HUDEP-2 (cell line): Measurements from ENCODE around the gene MGAT3.
"Not testable (repeated sequence)": the region's sequence is repeated elsewhere in the genome, so short reads cannot be mapped to it uniquely, and the experiment has no call there.

Experiments used
- DNase-seq, 76 experiments: peaks; one replicate each; lab custom pipeline; 2025; ENCODE audit not compliant: unreplicated experiment in 76 of 76; lab: John Stamatoyannopoulos, UW

MGAT3 gene, protein sequence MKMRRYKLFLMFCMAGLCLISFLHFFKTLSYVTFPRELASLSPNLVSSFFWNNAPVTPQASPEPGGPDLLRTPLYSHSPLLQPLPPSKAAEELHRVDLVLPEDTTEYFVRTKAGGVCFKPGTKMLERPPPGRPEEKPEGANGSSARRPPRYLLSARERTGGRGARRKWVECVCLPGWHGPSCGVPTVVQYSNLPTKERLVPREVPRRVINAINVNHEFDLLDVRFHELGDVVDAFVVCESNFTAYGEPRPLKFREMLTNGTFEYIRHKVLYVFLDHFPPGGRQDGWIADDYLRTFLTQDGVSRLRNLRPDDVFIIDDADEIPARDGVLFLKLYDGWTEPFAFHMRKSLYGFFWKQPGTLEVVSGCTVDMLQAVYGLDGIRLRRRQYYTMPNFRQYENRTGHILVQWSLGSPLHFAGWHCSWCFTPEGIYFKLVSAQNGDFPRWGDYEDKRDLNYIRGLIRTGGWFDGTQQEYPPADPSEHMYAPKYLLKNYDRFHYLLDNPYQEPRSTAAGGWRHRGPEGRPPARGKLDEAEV

DNA sequence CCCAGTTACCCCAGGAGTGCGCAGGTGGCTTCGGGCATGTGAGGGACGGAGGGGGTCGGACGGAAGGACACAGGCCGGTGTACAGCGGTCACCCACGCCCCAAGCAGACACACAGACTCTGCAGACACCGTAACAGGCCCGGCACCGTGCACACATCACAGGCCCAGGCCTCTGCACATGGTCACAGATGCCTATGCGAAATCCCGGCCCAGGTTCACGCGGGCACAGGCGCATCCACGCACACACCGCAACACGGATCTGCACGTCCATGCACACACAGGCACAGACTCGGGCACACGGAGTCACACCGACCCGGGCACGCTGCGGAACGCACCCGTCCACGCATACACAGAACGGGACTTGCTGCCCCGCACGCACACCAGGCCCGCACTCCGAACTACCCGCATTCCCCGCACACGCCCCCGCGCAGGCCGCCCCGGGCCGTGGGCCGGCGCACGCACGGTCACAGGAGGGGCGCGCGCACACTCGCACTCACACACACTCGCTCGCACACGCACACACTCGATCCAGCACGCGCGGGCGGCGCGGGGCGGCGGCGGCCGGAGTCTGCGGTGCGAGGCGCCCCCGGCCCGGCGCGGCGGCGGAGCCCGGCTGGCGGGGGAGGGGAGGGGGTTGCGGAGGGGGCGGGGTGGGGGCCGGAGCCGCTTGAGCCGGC lies at the start of gene MGAT3:
Gene MGAT3, plus strand, starts transcription at position 491 of the 676 bp plus-strand sequence. CDS start 30,336 bp downstream, outside the sequence.
- DNase-seq: peak in 22 of 76 experiments; percentile 17 to 72 (median 48)

GRCh38 chr22:39408173-39408572 lies 48.6 kb upstream of the MGAT3 start:
- DNase-seq: no peak

DNA sequence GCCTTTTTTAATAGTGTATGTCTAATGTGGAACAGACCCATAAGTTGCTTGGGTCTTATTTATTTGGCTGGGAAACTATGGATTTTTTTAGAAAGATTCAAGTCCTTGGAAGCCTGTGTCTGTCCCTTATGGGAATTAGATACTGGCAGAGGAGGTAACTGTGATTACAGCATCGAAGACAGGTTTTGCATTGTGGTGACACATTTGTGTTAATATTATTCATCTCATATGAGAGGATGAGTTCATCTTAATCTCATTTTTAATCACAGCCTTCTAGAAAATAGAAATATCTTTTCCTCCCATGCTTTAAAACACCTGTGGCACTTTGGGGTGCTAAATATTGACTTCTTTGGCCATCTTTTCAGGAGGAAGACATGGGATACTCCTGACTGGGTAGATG lies 48.0 kb upstream of the MGAT3 start:
- DNase-seq: no peak

DNA sequence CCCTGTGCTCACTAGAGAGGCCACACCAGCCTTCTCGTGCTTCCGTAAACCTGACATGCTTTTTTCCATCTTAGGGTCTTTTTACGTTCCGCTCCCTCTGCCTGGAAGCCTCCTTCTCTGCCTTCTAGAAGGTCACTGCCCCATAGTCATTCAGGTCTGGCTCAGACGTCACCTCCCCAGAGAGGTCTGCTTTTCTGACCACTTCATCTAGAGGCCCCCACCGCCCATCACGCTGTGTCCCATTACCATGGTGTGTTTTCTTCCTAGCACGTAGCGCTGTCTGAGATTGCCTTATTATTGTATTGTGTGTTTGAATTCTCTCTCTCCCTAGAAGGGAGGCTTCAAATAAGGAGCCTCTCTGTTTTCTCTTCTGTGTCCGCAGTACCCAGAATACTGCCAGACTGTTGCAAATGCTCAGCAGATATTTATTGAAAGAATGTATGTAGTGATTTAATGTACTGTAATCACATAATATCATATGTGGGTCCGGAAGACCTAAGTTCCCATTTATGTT lies 47.2 kb upstream of the MGAT3 start:
- DNase-seq: no peak

DNA sequence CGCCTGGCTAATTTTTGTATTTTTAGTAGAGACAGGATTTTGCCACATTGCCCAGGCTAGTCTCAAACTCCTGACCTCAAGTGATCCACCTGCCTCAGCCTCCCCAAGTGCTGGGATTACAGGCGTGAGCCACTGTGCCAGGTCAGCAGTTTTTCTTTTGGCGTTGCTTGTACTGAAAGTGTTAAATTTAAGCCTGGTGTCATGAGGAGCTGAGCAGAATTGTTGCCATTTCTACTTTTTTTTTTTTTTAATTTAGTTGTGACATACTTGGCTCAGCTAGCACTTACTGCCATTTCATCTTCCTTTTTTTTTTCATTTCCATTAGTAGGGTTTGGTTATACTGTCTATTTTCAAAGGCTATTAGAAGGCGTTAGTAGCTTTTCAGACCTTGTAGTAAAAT lies 46.5 kb upstream of the MGAT3 start:
- DNase-seq: no peak

DNA sequence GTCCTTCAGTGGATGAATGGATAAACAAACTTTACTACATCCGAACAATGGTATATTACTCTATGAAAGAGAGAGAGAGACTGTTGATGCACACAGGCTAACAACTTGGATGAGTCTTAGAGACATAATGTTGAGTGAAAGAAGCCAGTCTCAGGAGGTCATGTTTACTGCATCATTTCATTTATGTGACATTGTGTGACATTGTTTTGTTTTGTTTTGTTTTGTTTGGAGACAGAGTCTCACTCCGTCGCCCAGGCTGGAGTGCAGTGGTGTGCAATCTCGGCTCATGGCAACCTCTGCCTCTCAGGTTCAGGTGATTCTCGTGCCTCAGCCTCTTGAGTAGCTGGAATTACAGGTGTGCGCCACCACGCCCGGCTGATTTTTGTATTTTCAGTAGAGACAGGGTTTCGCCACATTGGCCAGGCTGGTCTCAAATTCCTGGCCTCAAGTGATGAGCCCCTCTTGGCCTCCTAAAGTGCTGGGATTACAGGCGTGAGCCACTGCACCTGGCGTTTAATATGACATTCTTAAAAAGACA lies 44.9 kb upstream of the MGAT3 start:
- DNase-seq: not testable (repeated sequence)

DNA sequence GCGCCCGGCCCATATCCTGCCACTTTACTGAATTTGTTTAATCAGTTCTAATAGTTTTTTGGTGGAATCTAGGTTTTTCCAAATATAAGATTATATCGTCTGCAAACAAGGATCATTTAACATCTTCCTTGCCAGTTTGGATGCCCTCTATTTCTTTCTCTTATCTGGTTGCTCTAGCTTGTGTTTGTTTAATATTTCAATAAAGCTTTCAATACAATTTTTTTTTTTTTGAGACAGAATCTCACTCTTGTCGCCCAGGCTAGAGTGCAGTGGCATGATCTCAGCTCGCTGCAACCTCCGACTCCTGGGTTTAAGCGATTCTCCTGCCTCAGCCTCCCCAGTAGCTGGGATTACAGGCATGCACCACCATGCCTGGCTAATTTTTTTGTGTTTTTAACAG lies 43.6 kb upstream of the MGAT3 start:
- not testable (repeated sequence) for DNase-seq

GRCh38 chr22:39414377-39414776 lies 42.4 kb upstream of the MGAT3 start:
- no peak for DNase-seq

DNA sequence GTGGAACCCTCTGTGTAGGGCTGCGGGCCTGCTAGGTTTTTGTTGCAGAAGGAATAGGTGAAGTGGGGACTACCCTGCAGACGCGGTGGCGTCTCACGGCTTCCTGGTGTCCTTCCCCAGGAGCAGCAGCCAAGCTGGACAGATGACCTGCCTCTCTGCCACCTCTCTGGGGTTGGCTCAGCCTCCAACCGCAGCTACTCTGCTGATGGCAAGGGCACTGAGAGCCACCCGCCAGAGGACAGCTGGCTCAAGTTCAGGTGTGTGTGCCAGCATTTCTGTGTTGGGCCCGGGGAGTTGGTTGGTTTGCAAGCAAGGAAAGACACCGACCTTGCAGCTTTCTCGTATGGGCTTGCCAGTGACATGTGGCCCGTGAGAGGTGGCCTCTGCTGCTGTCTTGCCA lies 41.9 kb upstream of the MGAT3 start:
- DNase-seq: no peak

- no peak for DNase-seq
Measured at GRCh38 chr22:39415506-39415905, 41.3 kb upstream of the MGAT3 start.

GRCh38 chr22:39416319-39416718 lies 40.5 kb upstream of the MGAT3 start:
- DNase-seq: peak in 1 of 76 experiments; percentile 9

- DNase-seq: no peak
Measured at GRCh38 chr22:39417641-39418040, 39.2 kb upstream of the MGAT3 start.

- DNase-seq: no peak
Measured at GRCh38 chr22:39418696-39419095, 38.1 kb upstream of the MGAT3 start.

GRCh38 chr22:39419096-39419495 lies 37.7 kb upstream of the MGAT3 start:
- DNase-seq: no peak

DNA sequence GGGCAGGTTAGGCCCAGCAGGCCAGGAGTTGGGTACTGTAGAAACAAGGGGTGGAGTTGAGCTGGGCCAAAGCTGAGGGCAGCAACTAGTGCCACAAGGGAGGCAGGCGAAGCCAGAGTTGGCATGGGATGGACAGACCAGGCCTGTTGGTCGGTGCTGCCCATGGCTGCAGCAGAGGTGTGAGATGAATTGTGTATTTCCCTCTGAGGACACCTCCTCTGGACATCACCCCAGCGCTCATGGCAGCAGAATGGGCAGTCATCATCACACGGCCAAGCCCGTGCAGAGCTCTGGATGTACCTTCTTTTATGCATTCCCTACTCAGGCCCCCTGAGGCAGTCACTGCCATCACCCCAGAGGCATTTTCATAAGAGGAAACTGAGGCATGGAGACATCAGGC lies 36.9 kb upstream of the MGAT3 start:
- no peak for DNase-seq

GRCh38 chr22:39421691-39422090 lies 35.1 kb upstream of the MGAT3 start:
- no peak for DNase-seq

GRCh38 chr22:39422101-39422500 lies 34.7 kb upstream of the MGAT3 start:
- no peak for DNase-seq

DNA sequence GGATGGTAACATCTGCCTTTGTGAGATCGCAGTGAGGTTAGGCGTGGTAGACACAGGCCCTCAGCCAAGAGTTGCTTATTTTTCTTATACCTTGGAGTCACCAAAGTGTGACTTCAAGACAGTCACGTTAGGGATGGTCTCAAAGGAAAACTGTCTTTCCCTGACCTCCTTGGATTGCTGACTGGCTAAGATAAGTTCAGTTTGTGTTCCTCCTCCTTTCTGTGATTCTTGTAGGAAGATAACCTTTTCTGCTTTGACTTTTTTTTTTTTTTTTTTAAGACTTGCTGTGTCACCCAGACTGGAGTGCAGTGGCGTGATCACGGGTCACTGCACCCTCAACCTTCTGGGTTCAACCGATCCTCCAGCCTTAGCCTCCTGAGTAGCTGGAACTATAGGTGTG lies 34.1 kb upstream of the MGAT3 start:
- DNase-seq: peak in 4 of 76 experiments; percentile 14 to 36 (median 22)

- DNase-seq: no peak
Measured at GRCh38 chr22:39423976-39424375, 32.8 kb upstream of the MGAT3 start.

DNA sequence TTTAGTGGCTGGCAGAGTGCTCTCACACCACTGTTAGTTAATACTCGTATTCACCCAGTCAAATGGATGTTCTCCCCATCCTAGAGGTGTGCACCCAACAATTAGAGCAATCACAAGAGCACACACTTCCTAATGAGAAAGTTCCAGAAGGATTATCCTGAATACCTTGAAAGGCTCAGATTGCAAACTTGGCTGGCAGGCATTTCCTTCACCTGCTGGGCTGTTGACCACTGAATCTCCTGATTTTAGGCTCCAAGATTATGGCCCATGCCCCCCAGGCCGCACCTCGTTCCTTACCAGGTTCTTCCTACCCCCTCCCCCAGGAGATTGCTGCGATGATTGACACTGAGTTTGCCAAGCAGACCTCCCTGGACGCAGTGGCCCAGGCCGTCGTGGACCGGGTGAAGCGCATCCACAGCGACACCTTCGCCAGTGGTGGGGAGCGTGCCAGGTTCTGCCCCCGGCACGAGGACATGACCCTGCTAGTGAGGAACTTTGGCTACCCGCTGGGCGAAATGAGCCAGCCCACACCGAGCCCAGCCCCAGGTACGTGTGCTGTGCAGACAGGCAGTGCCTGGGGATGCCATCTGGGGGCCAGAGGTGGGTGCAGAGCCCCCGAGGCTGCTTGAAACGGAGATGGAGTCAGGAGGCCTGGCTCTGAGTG lies 30.3 kb upstream of the MGAT3 start:
- no peak for DNase-seq
